Muscle of back (tissue), 13 donors: ENCODE results near the gene COX4I1. TPM values are rescaled to one million over a fixed set of nuclear protein-coding genes. Genes with fewer than 3 reads are reported as not detected.

Experiments
- DNase-seq, 3 donors: peaks; one replicate each; pipeline versions ENCODE4 v3.0.0 to v3.0.0-alpha.2; 2013
- long read RNA-seq, 9 donors: transcript quantifications; one replicate each; lab custom pipeline, GENCODE V29; 2026
- polyA plus RNA-seq, 10 donors: library from polyadenylated mRNA; unstranded; fragments of 120-200 nt; gene quantifications; one replicate each; pipeline ENCODE4 v1.2.1, GENCODE V29; 2013; ENCODE audit not compliant: insufficient read length in 10 of 10

COX4I1 gene
- 100 to 1,000 TPM; 332 to 475 (median 380) TPM for polyA plus RNA-seq
- long read RNA-seq, donor 1, transcript COX4I1-215 (3 exons, 2,271 nt) = minor isoform, 10 of 399 reads
- long read RNA-seq, donor 1, transcript COX4I1-217 (1 exons, 3,946 nt) = minor isoform, 18 of 399 reads
- long read RNA-seq, donor 1, transcript COX4I1-201 (5 exons, 708 nt) = major isoform, 313 of 399 reads
- long read RNA-seq, donor 1, partial matches to known transcripts = 42 of 399 reads
- long read RNA-seq, donor 1, other reads (novel, unspliced or antisense) = 10 of 399 reads
- long read RNA-seq, donor 2, transcript COX4I1-217 (1 exons, 3,946 nt) = minor isoform, 10 of 376 reads
- long read RNA-seq, donor 2, transcript COX4I1-201 (5 exons, 708 nt) = major isoform, 309 of 376 reads
- long read RNA-seq, donor 2, transcript COX4I1-215 (3 exons, 2,271 nt) = minor isoform, 6 of 376 reads
- long read RNA-seq, donor 2, partial matches to known transcripts = 43 of 376 reads
- long read RNA-seq, donor 2, other reads (novel, unspliced or antisense) = 5 of 376 reads
- long read RNA-seq, donor 3 = 0 reads
- long read RNA-seq, donor 4, transcript COX4I1-201 (5 exons, 708 nt) = major isoform, 229 of 274 reads
- long read RNA-seq, donor 4, transcript COX4I1-217 (1 exons, 3,946 nt) = minor isoform, 11 of 274 reads
- long read RNA-seq, donor 4, partial matches to known transcripts = 28 of 274 reads
- long read RNA-seq, donor 4, other reads (novel, unspliced or antisense) = 0 of 274 reads
- long read RNA-seq, donor 5, transcript COX4I1-215 (3 exons, 2,271 nt) = minor isoform, 7 of 531 reads
- long read RNA-seq, donor 5, transcript COX4I1-217 (1 exons, 3,946 nt) = minor isoform, 20 of 531 reads
- long read RNA-seq, donor 5, transcript COX4I1-201 (5 exons, 708 nt) = major isoform, 441 of 531 reads
- long read RNA-seq, donor 5, partial matches to known transcripts = 52 of 531 reads
- long read RNA-seq, donor 5, other reads (novel, unspliced or antisense) = 5 of 531 reads
- long read RNA-seq, donor 6, transcript COX4I1-215 (3 exons, 2,271 nt) = minor isoform, 6 of 415 reads
- long read RNA-seq, donor 6, transcript COX4I1-217 (1 exons, 3,946 nt) = minor isoform, 25 of 415 reads
- long read RNA-seq, donor 6, transcript COX4I1-201 (5 exons, 708 nt) = major isoform, 324 of 415 reads
- long read RNA-seq, donor 6, partial matches to known transcripts = 45 of 415 reads
- long read RNA-seq, donor 6, other reads (novel, unspliced or antisense) = 10 of 415 reads
- long read RNA-seq, donor 7, transcript COX4I1-201 (5 exons, 708 nt) = major isoform, 203 of 270 reads
- long read RNA-seq, donor 7, transcript COX4I1-217 (1 exons, 3,946 nt) = minor isoform, 25 of 270 reads
- long read RNA-seq, donor 7, partial matches to known transcripts = 34 of 270 reads
- long read RNA-seq, donor 7, other reads (novel, unspliced or antisense) = 0 of 270 reads
- long read RNA-seq, donor 8, transcript COX4I1-217 (1 exons, 3,946 nt) = minor isoform, 23 of 238 reads
- long read RNA-seq, donor 8, transcript COX4I1-201 (5 exons, 708 nt) = major isoform, 181 of 238 reads
- long read RNA-seq, donor 8, partial matches to known transcripts = 32 of 238 reads
- long read RNA-seq, donor 8, other reads (novel, unspliced or antisense) = 0 of 238 reads
- long read RNA-seq, donor 9, transcript COX4I1-201 (5 exons, 708 nt) = major isoform, 37 of 48 reads
- long read RNA-seq, donor 9, partial matches to known transcripts = 5 of 48 reads
- long read RNA-seq, donor 9, other reads (novel, unspliced or antisense) = 0 of 48 reads

- DNase-seq = peak; percentile 94 to 97 (median 95)
These were observed at the start of gene COX4I1, which contains the start of gene EMC8 for GRCh38 chr16:85799497-85800320. Gene COX4I1 (plus strand): TSS chr16:85799695. CDS start chr16:85801206, 1,511 bp downstream. Gene EMC8 (minus strand): TSS chr16:85799544. CDS start chr16:85799295, 249 bp downstream.

- no peak for DNase-seq
These were observed 49.7 kb upstream of the COX4I1 start for GRCh38 chr16:85749771-85750145.

GRCh38 chr16:85750146-85750826 is 49.2 kb upstream of the COX4I1 start:
- DNase-seq = peak in 1 of 3 donors; percentile 63

GRCh38 chr16:85750827-85751697 is 48.4 kb upstream of the COX4I1 start, which contains the start of gene C16orf74:
Gene C16orf74 (minus strand): TSS chr16:85751096. CDS start chr16:85735217, 15,879 bp downstream.
- peak in 1 of 3 donors; percentile 35 for DNase-seq

GRCh38 chr16:85751698-85752501 is 47.6 kb upstream of the COX4I1 start:
- DNase-seq = peak in 1 of 3 donors; percentile 22

GRCh38 chr16:85752511-85753420 is 46.7 kb upstream of the COX4I1 start:
- DNase-seq = peak in 1 of 3 donors; percentile 52

- no peak for DNase-seq
These were observed 45.9 kb upstream of the COX4I1 start for GRCh38 chr16:85753559-85753958.

- no peak for DNase-seq
These were observed 45.5 kb upstream of the COX4I1 start for GRCh38 chr16:85753976-85754375.

GRCh38 chr16:85754413-85754812 is 45.1 kb upstream of the COX4I1 start:
- no peak for DNase-seq

GRCh38 chr16:85755929-85756768 is 43.3 kb upstream of the COX4I1 start:
- no peak for DNase-seq

- DNase-seq = peak in 1 of 3 donors; percentile 27
These were observed 42.1 kb upstream of the COX4I1 start for GRCh38 chr16:85757341-85757822.

GRCh38 chr16:85759136-85759535 is 40.4 kb upstream of the COX4I1 start:
- no peak for DNase-seq

- no peak for DNase-seq
These were observed 39.7 kb upstream of the COX4I1 start for GRCh38 chr16:85759631-85760419.

GRCh38 chr16:85761861-85762260 is 37.6 kb upstream of the COX4I1 start:
- no peak for DNase-seq
